KOPT-K1 (cell line): Measurements from ENCODE around the gene GCNA.

Experiments used
- H3K27ac ChIP-seq: fragments of 200-600 bp; sonication (generic); 2 replicates; pipeline ENCODE4 v1.5.1; 2016; ENCODE audit warnings: antibody characterized with exemption, mild to moderate bottlenecking, low read depth, low read length; ENCODE audit not compliant: poor library complexity, severe bottlenecking
- H3K36me3 ChIP-seq: fragments of 200-600 bp; sonication (generic); 2 replicates; pipeline ENCODE4 v1.5.1; 2017; ENCODE audit warnings: antibody characterized with exemption, mild to moderate bottlenecking, low read length, moderate library complexity; ENCODE audit not compliant: insufficient read depth
- H3K9me3 ChIP-seq: fragments of 200-600 bp; sonication (generic); 2 replicates; pipeline ENCODE4 v1.5.1; 2017; ENCODE audit warnings: antibody characterized with exemption, low read length, mild to moderate bottlenecking; ENCODE audit not compliant: insufficient read depth, poor library complexity, severe bottlenecking

Gene GCNA

GRCh38 chrX:71617742-71618141 lies 39.5 kb downstream of the GCNA start:
- H3K36me3 ChIP-seq, result peaks cover 5% of the 10 kb centered on the region; the same call in 1 of the 2 replicates
- H3K27ac ChIP-seq, result peak overlapping the region; percentile 62
- no peaks in the 10 kb centered on the region for H3K9me3 ChIP-seq

- H3K9me3 ChIP-seq, result no peaks in the 10 kb centered on the region
- H3K36me3 ChIP-seq, result no peaks in the 10 kb centered on the region; the same call in 1 of the 2 replicates
- peak within 1 kb of the TSS; percentile 62 for H3K27ac ChIP-seq
Measured at GRCh38 chrX:71618303-71618721, 40.1 kb downstream of the GCNA start, which contains the start of gene CXCR3. Gene CXCR3, minus strand, starts transcription at chrX:71618511. Its CDS starts 62 bp downstream, at chrX:71618449.

GRCh38 chrX:71618787-71619186 lies 40.5 kb downstream of the GCNA start:
- no peaks in the 10 kb centered on the region for H3K9me3 ChIP-seq
- no peaks in the 10 kb centered on the region for H3K36me3 ChIP-seq
- peak overlapping the region; percentile 62 for H3K27ac ChIP-seq

GRCh38 chrX:71619193-71619592 lies 41.0 kb downstream of the GCNA start:
- Histone ChIP-seq H3K27ac (peak overlapping the region; percentile 62), H3K36me3 (no peaks in the 10 kb centered on the region), H3K9me3 (no peaks in the 10 kb centered on the region)

- Histone ChIP-seq H3K9me3 (no peaks in the 10 kb centered on the region), H3K27ac (no peak overlapping the region), H3K36me3 (no peaks in the 10 kb centered on the region)
Measured at GRCh38 chrX:71619986-71620385, 41.7 kb downstream of the GCNA start.

GRCh38 chrX:71621603-71622002 lies 43.4 kb downstream of the GCNA start:
- Histone ChIP-seq H3K36me3 (no peaks in the 10 kb centered on the region), H3K27ac (peak overlapping the region; percentile 16), H3K9me3 (no peaks in the 10 kb centered on the region)

GRCh38 chrX:71622032-71622575 lies 43.9 kb downstream of the GCNA start:
- peak overlapping the region; percentile 71 for H3K27ac ChIP-seq
- H3K36me3 ChIP-seq, result no peaks in the 10 kb centered on the region
- no peaks in the 10 kb centered on the region for H3K9me3 ChIP-seq

GRCh38 chrX:71622576-71623450 lies 44.6 kb downstream of the GCNA start:
- Histone ChIP-seq H3K27ac (peak overlapping the region; percentile 71), H3K9me3 (no peaks in the 10 kb centered on the region), H3K36me3 (no peaks in the 10 kb centered on the region)

- Histone ChIP-seq H3K9me3 (no peaks in the 10 kb centered on the region), H3K36me3 (no peaks in the 10 kb centered on the region), H3K27ac (peak overlapping the region; percentile 71)
Measured at GRCh38 chrX:71623714-71624113, 45.5 kb downstream of the GCNA start.

- Histone ChIP-seq H3K27ac (no peak overlapping the region), H3K9me3 (no peaks in the 10 kb centered on the region)
Measured at GRCh38 chrX:71625471-71625870, 47.2 kb downstream of the GCNA start.

GRCh38 chrX:71626576-71626975 lies 48.3 kb downstream of the GCNA start:
- no peak overlapping the region for H3K27ac ChIP-seq

More at GRCh38 chrX:71625471-71625870, 47.2 kb downstream of the GCNA start:
- H3K36me3 ChIP-seq, result no peaks in the 10 kb centered on the region

GRCh38 chrX:71627588-71628404 lies 49.6 kb downstream of the GCNA start:
- Histone ChIP-seq H3K9me3 (no peaks in the 10 kb centered on the region), H3K36me3 (no peaks in the 10 kb centered on the region), H3K27ac (no peak overlapping the region)

More at GRCh38 chrX:71626576-71626975, 48.3 kb downstream of the GCNA start:
- Histone ChIP-seq H3K36me3 (no peaks in the 10 kb centered on the region), H3K9me3 (no peaks in the 10 kb centered on the region)

GRCh38 chrX:71629467-71629866 lies 51.2 kb downstream of the GCNA start:
- Histone ChIP-seq H3K36me3 (no peaks in the 10 kb centered on the region), H3K27ac (no peak overlapping the region), H3K9me3 (no peaks in the 10 kb centered on the region)

- Histone ChIP-seq H3K27ac (no peak overlapping the region), H3K9me3 (no peaks in the 10 kb centered on the region)
Measured at GRCh38 chrX:71632923-71633657, 54.9 kb downstream of the GCNA start.

More at GRCh38 chrX:71632923-71633657, 54.9 kb downstream of the GCNA start:
- no peaks in the 10 kb centered on the region for H3K36me3 ChIP-seq
